Measurements from ENCODE around the gene ROR1.

- no peak for TF ChIP-seq CTCF (conservative IDR thresholded peaks at IDR 0.05)
- no peak for TF ChIP-seq EZH2 (IDR thresholded peaks at IDR 0.05; ENCODE audit: low read depth)
Measured at GRCh38 chr1:64147045-64147724, 373.4 kb downstream of the ROR1 start.
